IPS DF 19.7 (cell line): Measurements from ENCODE around the gene OLFML2A.
"Not testable (repeated sequence)": the region's sequence is repeated elsewhere in the genome, so short reads cannot be mapped to it uniquely, and the experiment has no call there.

Source experiments
- DNase-seq: peaks from one replicate; pipeline ENCODE4 v3.0.0-alpha.2; 2013; ENCODE audit warnings: low read depth, low spot score

OLFML2A gene

DNA sequence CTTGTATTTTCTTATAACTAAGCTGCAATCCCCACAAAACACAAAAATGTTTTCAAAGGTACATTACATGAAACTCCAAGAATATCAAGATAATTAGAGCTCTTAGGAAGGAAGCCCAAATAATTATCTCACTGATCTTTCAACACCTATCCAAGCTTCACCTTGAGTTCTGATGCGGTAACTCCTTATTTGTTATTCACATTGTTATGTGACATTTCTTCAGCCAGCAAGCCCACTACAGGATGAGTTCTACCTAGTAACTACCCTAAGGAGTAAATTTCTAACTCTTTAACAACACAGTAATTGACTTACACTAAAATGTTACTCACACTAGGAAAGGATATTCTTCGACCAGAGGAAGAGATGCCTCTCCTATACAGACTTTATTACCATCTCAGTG lies 15.7 kb upstream of the OLFML2A start:
- no peak for DNase-seq

DNA sequence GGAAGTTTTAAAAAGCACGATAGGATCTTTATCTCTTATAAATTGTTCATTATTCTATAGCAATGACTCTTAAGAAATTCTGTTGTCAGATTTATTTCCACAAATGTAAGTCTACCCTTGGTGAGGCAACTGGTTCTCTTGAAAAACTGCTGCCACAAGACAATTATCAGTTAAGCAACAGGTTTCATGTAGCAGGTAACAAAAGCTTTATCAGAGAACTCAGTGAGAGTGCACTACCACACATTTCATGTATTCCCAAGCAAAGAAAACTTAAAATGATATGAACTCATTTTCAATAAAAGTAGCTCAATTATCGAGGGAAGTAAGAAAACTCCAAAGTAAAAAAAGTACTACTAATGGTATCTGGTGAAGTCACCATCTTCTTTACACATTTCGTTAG lies 15.2 kb upstream of the OLFML2A start:
- DNase-seq = no peak

DNA sequence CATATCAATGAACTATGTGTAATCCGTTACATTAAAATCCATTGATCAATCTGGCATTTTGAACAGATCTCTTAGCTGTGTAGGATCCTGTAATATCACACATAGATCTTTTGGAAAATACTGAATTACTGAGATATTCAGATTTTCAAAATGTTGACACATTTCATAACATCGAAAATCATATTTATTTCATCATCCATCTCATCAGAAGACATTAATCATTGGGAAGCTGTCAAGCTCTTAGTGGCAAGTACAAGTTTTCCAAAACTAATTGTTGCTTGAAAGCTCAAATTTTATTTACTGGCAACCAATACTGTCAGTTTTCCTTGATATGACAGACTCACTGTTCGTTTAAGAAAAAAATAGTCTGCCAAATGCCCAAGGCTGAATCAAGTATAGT lies 14.3 kb upstream of the OLFML2A start:
- no peak for DNase-seq

DNA sequence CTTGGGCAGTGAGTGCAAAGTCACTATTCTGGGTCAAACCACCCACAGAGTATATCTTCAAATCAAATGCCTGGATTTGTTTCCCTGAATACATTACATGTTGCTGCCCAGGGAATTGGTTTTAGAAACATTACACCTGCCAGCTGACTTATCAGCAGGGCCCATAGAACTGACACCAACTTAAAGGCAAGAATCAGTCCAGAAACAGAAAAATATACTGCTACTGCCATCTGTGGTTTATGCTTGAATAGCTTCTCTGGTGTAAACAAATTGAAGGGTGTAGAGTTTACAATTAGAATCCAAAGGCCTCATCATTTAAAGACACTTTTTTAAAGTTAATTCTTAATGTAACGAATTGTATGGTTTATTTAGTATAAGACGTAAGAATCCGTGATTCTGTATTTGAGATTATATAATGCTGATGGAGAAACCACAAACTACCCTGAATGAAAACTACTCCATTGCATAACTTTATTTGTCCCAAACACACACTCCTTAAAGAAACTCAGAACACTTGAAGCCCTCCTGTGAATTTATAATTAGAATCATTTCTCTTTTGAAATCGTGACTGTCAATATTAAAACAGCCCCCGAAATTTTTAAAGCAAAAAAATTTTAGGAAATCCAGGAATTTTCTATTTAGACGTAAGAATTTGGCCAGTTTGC lies 12.0 kb upstream of the OLFML2A start:
- no peak for DNase-seq

DNA sequence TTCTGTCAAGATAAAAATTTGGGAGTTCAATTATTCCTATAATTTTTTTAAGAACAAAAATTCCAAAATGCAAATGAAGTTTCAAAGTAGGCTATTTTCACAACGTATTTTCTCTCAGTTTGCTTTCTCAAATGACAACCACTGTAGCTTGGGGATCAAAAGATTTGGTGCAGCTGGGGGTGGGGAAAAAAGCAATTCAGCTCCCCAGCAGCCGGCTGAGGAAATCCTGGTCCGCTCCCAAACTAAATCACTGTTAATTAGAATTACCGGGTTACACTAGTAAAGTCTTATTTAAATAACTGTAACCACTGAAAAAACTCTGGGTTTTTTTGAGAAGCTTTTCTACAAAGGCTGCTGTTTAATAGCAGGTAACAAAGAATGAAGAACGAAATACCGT lies 11.5 kb upstream of the OLFML2A start:
- DNase-seq = no peak

DNA sequence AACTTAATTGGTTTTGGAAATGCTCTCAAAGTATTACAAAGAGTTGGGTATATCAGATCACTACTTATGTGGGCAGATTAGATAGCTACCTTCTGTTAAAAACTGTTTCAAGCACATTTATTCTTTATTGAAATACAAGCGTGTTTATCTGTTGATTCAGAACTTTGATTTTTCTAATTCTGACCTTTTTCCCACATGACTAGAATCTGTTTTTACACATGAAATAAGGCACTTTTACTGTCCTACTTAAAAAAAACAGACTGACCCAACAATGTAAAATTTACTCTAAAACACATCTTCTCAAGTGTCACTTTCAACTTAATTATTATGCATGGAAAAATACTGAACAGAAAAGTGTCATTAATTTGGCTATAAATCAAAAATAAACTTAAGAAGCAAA lies 10.6 kb upstream of the OLFML2A start:
- DNase-seq = no peak

DNA sequence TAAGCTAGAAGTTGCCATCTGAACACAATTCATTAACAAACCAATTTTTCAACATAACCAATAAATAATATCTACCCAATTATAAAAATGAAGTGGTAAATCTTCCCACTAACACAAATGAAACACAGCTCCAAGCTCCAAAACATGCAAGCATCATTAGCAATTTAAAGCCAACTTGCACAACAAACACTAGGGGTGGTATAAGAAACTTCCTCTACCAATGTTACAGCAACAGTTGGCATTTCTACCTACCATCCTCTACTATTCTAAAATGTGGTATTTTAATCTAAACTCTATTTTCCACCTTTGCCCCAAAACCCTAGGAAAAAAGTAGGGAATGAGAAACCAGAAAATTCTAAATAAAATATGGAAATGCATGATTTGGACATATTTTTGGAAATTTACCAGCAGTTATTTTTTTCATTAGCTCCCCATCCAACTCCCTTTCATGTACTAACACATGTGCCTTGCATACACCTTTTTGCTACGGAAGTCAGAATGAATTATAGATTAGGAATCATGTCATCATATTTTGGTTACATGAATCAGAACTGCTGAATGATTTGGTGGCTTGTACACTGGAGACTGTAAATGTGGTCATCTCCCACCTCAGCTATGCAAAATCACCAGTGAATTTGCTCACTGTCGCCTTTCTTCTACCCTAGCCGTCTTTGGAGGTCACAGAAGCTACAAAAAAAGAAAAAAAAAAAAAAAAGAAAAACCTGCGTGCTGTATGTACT lies 9.9 kb upstream of the OLFML2A start:
- DNase-seq = no peak

DNA sequence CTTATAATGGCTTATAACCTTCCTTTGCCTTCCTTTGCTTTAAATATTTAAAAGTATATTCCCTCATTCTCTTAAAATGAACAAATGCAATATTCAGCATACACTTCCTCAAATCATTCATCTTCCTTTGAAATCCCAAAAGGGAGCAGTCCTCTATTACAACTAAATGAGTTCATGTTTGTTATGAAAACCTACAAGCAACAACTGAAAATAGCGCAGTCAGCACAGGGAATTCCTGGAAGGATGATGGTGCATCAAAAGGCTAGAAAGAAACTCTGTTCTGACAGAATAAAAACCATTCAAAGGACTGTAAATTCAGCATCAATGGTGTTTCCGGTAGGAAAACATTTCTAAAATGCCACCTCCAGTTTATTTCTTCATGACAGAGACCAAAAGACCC lies 9.1 kb upstream of the OLFML2A start:
- DNase-seq = no peak

DNA sequence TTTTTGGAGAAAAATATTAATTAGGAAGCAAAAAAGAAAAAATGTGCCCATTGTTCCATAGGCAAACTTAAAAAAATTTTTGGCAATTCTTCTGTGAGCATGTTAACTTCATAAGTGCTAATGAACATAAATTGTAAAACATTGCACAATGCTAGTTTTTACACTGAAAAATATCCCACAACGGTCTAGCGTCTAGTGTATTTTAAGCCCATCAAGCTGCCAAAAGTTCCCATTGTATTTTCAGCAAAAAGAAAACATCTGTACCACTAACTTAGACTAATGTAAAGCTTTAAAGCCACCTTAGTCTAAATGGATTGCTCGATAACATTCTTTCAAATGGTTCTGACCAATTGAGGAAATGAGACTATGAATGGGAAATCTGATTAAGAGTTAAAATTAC lies 8.6 kb upstream of the OLFML2A start:
- DNase-seq = no peak

DNA sequence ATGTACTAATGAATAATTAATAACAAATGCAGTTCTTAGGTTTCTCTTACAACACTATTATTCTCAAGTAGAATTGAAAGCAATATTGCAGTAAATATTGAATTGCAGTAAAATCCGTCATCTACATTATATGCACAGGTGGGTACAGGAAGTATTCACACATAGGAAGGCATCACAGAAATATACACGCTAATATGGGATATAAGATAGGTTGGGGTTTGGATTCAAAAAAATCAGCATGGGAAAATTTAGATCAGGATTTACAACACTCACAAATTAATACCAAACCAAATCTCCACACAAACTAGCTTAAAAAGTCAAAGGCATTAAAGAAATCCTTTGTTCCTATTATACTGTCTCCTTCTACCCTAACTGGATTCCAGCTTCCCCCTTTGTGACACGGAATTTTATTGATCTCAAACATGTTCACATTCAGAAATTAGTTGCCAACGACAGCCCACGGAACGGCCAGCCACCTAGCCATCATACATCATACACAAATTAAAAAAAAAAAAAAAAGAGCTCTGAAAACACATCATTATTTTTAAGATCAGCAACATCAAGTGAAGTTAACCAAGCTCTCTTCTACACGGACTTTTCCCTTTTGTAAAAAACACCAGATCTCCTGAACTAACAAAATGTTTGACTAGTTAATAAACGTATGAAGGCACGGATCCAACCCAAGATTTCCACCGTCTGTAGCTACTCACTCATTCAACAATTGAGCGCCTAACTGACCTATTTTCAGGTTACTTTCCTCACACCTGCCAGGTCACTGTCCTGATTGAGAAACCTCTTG lies 8.0 kb upstream of the OLFML2A start:
- no peak for DNase-seq

DNA sequence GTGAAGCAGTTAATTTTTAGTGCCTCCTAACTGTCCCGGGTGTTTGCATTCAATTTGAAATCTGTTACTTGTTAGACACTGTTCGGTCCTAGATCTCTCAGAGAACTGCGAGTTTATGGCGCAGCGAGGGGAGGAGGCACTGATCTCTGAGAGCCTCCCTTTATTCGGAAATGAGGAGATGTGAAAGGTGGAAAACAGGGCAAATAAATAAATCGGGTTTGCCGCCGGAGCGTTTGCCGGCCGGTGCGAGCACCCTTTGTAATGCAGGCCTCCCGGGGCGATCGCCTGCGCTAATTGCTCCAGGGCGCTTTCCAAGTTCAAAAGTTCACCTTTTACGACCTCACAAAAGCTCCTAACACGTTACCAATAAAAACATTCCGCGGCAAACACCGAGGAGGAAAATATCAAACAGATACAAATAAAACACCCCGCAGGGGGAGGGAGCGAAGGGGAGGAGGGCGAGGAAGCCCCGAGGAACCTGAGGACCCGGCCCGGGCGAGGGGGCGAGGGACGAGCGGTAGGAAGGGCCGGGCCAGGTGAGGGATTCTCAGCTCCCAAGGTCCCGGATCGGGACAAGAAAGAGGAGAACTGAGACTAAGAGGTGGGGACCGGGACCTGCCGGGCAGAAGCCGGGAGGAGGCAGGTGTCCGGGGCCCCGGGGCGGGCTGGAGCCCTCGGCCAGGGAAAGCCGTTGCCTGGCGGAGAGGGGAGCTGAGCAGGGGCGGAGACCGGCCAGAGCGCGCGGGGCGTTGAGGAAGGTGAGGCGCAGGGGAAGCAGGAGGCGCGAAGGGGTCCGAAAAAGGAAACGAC lies 7.2 kb upstream of the OLFML2A start:
- no peak for DNase-seq

DNA sequence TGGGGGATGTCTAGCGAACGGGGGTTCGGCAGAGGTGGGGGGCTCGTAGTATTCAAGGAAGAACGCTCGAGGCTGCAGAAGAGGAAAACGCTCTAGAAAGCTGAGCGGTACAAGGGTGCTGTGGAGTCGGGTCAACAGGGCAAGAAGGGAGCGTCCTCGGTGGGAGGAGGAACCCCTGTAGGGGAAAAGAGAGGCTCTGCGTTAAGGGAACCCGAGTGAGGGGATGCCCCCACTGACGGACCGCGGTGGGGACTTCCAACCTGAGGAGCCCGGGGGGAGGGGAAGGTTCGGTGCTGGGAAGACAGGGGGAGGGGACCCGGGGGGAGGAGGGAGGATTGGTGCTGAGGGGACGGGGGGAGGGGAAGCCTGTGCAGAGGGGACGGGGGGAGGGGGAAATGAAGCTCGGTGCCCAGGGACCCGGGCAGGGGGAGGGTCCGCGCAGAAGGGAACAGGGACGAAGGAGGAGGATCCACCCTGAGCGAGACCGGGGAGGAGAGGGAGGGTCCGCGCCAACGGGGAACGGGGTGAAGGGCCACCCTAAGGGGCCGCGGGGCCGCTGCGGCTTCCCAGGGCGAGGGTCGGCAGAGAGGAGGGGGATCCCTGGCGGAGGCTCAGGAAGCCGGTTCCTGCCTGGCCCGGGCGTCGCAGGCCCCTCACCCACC lies 6.4 kb upstream of the OLFML2A start:
- DNase-seq = no peak

DNA sequence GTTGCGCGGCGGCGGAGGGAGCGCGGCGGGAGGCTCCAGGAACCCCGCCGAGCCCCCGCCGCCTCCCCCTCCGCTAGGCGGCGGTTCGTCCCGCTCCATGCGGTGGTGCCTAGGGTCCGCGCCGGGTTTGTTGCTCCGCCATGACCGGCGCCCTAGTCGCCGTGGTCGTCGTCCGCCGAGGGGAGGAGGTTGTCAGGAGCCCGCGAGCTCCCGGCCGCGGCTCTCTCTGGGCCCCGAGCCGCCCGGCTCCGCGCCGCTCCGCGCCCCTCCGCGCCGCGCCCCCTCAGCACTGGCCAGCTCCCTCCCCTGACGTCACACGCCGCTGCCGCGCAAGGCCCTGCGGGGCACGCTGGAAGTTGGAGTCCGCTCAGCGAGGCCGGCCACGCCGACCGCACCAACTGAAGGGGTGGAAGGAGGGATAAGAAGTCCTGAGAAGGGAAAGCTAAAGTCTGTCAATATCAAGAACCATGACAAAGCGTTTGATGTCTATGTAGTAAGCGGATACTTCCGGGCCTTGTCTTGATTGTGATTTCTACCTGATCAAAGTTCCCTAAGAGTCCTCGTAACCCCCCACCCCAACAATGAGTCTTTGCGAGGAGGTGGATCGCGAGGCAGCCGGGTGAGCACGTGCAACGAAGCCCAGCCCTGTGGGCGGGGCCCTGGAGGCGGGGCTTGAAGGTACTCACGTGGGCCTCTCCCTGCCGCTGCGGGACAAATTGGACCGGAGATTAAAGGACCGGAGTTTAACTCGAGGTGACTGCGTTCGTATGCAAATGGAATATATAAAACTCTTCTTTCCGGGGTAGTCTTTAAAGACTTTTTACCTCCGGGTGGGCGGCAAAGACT lies 5.7 kb upstream of the OLFML2A start, which contains the start of gene NR6A1:
TSS of gene NR6A1 (minus strand) at position 291 of the 846 bp plus-strand sequence.
- DNase-seq = peak; percentile 82

DNA sequence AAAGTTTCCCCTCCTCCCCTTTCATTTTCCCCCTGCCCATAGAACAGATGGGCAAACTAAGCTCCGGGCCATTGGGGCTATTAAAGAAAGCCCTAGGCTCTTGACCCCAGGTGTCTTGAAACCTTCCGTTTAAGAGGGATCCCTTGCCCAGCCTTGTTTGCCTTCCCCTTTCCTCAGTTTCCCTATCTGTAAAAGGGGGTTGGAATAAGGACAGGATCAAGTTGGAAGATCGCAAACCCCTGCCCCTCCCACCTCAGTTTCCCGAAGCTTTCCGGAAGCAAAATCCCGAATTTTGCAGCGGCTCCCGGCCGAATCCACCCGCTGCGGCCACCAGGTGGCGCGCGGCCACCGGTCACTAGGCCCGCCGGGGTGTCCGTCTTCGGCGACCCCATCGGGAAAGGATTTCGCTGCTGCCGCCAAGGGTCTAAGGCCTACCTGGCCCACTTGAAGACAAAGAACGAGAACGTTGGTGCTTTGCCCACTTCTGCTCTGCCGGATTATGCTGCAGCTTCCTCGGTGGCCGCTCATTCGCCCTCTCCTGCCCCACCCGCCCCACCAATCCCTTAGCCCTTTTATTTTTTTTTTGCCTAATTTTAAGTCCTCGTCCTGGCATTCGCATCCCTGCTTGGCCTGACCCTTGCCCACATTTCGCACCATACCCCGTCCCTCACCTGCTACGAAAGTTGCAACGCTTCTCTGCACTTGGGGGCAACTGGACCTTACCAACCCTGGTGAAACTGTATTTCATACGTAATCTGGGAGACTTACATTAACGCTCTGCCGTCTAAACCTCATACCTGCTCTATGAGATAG lies 4.9 kb upstream of the OLFML2A start:
- DNase-seq = no peak

DNA sequence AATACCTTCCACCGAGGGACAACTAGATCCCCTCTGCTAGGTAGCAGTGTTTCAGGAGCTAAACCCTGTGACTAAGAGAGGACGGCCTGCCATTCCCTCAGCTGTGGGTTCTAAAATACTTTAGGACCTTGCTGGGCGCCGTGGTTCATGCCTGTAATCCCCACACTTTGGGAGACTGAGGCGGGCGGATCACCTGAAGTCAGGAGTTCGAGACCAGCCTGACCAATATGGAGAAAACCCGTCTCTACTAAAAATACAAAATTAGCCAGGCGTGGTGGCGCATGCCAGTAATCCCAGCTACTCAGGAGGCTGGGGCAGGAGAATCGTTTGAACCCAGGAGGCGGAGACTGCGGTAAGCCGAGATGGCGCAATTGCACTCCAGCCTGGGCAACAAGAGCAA lies 4.1 kb upstream of the OLFML2A start:
- DNase-seq = not testable (repeated sequence)

DNA sequence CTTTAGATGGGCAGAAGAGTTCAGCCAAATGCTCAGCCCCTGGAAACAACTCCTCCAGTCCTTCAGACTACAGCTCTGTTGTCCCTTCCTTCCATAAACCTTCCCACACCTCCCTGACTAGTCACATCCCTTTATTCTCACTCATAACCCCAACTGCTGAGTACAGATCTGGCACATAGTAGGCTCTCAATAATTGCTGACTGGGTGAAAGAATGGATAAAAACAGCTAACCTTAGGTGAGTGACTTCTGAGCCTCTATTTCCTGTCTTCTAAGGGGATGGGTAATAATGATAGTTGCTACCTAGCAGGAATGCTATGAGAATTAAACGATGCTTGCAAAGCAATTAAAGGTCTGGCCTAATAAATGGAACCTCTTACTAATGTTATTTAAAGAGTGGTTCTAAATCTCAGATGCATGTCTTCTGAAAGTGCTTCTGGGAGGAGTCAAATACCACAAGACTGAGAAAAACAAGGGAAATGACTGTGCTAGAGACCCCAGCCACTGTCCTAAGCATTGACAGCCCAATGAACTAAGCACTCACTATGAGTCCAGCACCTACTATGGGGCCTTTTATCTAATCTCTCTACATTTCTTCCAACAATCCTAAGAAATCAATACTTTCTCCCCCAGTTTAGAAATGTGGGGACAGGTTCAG lies 3.3 kb upstream of the OLFML2A start:
- DNase-seq = no peak

DNA sequence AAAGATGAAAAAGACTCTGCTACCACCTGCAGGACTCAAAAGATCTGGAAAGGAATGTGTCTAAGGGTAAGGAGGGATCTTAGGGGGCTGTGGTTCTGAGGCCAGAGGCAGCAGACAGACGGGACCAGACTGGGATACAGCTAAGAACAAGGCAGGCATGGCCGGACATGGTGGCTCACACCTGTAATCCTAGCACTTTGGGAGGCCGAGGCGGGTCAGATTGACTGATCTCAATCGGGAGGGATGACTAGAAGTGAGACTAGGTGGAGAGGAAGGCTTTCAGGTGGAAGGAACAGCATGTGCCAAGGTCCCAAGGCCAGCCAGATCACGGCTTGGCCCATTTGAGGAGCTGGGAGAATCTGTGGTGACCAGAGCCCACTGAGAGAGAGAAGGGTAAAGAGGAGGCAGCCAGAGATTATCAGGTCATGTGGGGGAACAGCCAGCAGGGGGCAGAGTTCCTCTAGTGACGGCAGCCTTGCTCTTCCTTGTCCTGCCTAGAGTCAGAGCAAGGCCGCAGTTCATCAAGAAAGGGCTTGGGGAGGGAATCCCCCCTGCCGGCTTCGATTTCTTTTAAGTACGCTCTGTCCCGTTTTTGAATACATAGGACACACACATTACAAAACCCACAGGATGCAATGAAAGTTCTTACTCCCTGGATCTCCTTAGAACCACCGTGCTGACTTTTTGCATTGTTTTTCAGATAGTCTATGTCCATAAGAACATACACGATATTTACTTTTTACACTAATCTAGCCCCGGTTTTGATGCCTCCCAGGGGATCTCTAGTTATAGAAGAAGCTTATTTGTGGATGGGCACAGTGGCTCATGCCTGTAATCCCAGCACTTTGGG lies 2.6 kb upstream of the OLFML2A start:
- no peak for DNase-seq

DNA sequence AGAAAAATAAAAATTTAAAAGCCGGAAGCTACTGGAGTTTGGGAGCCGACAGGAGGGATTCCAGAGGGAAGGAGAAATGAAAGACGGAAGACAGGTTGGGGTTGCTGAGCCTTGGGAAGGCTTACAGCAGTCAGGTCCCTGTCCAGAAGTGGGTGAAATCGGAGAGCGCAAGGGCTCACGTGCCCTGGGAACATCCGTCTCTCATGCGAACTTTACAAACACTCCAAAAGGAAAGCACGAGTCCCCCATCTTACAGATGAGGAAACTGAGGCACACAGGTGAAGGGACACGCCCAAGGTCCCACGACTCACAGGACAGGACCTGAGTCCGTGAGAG lies 347 bp upstream of the OLFML2A start:
- no peak for DNase-seq
